Myocyte (in vitro differentiated cells): ENCODE results near the gene SH3PXD2B. TPM values are rescaled to one million over a fixed set of nuclear protein-coding genes. Genes with fewer than 3 reads are reported as not detected.

Experiments used
- DNase-seq: peaks from one replicate; pipeline ENCODE4 v3.0.0-alpha.2; 2012; ENCODE audit warnings: low read depth
- total RNA-seq: library from RNA; depleted of rRNA; stranded (reverse); fragments of >200 nt; gene quantifications from 2 replicates; pipeline ENCODE4 v1.2.3, GENCODE V29; 2014

SH3PXD2B gene
- total RNA-seq, 1 donor from 2014 or later: 28.8 TPM

DNA sequence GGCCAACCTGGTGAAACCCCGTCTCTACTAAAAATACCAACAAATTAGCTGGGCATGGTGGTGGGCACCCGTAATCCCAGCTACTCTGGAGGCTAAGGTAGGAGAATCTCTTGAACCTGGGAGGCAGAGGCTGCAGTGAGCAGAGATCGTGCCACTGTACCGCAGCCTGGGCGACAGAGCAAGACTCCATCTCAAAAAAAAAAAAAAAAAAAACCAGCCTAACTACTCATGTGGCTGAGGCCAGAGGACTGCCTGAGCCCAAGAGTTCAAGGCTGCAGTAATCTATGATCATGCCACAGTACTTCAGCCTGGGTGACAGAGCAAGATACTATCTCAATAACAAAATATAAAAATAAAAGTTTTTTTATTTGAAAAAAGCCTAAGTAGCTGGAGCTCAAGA, 174.0 kb downstream of the SH3PXD2B start:
- DNase-seq: no peak

DNA sequence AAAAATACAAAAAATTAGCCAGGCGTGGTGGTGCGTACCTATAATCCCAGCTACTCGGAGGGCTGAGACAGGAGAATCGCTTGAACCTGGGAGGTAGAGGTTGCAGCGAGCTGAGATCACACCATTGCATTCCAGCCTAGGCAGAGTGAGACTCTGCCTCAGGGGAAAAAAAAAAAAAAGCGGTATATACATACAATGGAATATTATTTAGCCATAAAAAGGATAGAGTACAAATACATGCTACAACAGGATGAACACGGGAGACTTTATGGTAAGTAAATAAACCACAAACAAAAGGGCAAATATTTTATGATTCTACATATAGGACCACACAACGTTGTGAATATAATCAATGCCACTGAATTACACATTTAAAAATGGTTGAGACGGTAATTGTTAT, 176.0 kb downstream of the SH3PXD2B start:
- DNase-seq: no peak

GRCh38 chr5:172276214-172276613, 178.1 kb downstream of the SH3PXD2B start:
- peak; percentile 16 for DNase-seq

Other genes starting within 250 kb of the SH3PXD2B start
- gene UBTD2, start 170.8 kb downstream of the SH3PXD2B start, total RNA-seq: 40.5 and 45.2 TPM in 2 replicates
- 2.7 and 3.8 TPM in 2 replicates for gene NEURL1B, start 186.7 kb upstream of the SH3PXD2B start, total RNA-seq